Loucy (cell line): ENCODE measurements around the gene S100A9.

Experiments used
- EZH2phosphoT487 ChIP-seq: fragments of 200-600 bp; IDR thresholded peaks from 2 replicates; pipeline ENCODE4 v1.6.1; 2018; ENCODE audit warnings: antibody characterized with exemption, mild to moderate bottlenecking, moderate library complexity, borderline replicate concordance
- TF ChIP-seq, protein P1 (sequence below): fragments of 200-600 bp; sonication (generic); conservative IDR thresholded peaks from 2 replicates; pipeline ENCODE4 v1.5.1; 2014; ENCODE audit warnings: mild to moderate bottlenecking, antibody characterized with exemption, low read length

DNA sequence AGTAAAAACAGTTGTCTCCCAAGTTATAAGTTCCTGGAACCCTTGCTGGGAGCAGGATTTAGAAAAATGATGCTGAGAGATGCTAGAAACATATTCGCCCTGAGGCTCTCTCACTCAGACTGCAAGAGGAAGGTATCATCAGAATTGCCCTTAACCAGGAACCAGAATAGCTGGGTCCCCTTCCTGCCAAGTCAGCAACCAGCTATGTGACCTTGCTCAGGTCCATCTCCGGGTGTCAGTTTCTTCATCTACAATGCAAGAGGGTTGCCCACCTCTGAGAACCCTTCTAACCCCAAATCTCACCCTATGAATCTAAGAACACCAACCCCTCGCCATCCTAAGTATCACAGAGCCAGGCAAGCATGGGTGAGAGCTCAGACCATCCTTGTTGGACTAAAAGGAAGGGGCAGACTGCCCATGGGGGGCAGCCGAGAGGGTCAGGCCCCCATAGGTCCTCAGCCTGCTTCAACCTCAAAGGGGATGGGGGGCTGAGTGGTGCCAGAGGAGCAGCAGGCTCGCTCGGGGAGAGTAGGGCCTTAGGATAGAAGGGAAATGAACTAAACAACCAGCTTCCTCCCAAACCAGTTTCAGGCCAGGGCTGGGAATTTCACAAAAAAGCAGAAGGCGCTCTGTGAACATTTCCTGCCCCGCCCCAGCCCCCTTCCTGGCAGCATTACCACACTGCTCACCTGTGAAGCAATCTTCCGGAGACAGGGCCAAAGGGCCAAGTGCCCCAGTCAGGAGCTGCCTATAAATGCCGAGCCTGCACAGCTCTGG, 390 bp upstream of the S100A9 start:
- TF ChIP-seq, protein P1, sequence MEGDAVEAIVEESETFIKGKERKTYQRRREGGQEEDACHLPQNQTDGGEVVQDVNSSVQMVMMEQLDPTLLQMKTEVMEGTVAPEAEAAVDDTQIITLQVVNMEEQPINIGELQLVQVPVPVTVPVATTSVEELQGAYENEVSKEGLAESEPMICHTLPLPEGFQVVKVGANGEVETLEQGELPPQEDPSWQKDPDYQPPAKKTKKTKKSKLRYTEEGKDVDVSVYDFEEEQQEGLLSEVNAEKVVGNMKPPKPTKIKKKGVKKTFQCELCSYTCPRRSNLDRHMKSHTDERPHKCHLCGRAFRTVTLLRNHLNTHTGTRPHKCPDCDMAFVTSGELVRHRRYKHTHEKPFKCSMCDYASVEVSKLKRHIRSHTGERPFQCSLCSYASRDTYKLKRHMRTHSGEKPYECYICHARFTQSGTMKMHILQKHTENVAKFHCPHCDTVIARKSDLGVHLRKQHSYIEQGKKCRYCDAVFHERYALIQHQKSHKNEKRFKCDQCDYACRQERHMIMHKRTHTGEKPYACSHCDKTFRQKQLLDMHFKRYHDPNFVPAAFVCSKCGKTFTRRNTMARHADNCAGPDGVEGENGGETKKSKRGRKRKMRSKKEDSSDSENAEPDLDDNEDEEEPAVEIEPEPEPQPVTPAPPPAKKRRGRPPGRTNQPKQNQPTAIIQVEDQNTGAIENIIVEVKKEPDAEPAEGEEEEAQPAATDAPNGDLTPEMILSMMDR: no peak
- TF ChIP-seq EZH2phosphoT487: no peak
